Upper lobe of left lung (tissue), 4 donors: ENCODE results near the gene CRYGA.

Experiments
- CTCF ChIP-seq, 6 experiments: fragments of 450-650 bp in 4 of 6; fragments of 200-600 bp in 2 of 6; sonication (generic) in 2 of 6; IDR thresholded peaks; one replicate each; pipeline ENCODE4 v1.5.1; 2016 to 2019; ENCODE audit warnings: antibody characterized with exemption in 6 of 6
- POLR2AphosphoS5 ChIP-seq, 2 donors: sonication (generic); formaldehyde crosslinking; IDR thresholded peaks; one replicate each; pipeline ENCODE4 v1.5.1; 2017; ENCODE audit warnings: antibody characterized with exemption in 2 of 2

- no peak for TF ChIP-seq CTCF (IDR thresholded peaks at IDR 0.05)
- TF ChIP-seq POLR2AphosphoS5 (IDR thresholded peaks at IDR 0.05) = no peak
These were observed 23.5 kb upstream of the CRYGA start for GRCh38 chr2:208186893-208187292.
